HG02588 (cell line): Measurements from ENCODE around the gene SPANXN3.
"Not testable (repeated sequence)": the region's sequence is repeated elsewhere in the genome, so short reads cannot be mapped to it uniquely, and the experiment has no call there.

Experiments used
- ATAC-seq: cut with Tn5 transposase; IDR thresholded peaks from one replicate; pipeline ENCODE4 v1.9.1; 2021; ENCODE audit warnings: mild to moderate bottlenecking, moderate library complexity; ENCODE audit not compliant: unreplicated experiment

Gene SPANXN3, protein sequence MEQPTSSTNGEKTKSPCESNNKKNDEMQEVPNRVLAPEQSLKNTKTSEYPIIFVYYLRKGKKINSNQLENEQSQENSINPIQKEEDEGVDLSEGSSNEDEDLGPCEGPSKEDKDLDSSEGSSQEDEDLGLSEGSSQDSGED

DNA sequence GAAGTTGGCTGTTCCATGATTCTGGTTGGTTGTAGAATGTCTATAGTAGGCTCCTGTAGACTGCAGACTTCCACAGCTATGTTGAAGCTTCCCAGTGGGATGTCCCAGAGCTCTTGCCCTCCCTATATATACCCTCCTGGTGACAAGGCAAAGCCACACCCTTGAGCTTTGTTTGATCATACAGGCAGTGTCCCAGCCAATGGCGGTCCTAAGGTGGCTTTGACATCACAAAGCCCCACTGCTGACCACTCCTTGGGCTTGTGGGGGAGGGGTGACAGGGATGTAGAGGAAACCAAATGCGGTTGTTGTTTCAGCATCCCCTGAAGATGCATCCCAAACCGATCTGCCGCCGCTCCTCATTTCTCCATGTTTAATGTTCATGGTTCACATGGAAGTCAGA, at the start of gene SPANXN3:
Gene SPANXN3, minus strand, starts transcription at position 101 of the 400 bp plus-strand sequence. Its CDS starts 84 bp downstream, at position 17.
- ATAC-seq: not testable (repeated sequence)

DNA sequence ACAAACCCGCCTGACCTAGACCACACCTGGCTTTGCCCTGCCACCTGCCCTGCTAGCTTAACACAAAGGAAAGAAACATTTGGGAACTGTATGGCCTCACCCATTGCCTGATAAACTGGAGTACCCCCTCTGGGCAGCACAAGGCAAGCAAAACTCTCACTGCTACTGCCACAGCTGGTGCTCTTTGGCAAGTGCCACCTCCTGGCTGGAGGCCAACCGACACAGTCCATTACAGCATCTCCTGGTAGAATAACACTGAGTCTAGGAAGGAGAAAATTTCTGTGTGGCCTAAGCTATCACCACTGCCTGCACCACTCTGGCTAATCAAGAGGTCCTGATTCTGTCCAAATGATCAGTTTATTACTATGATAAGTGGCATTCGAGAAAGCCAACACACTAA, 18.9 kb upstream of the SPANXN3 start:
- no peak for ATAC-seq

DNA sequence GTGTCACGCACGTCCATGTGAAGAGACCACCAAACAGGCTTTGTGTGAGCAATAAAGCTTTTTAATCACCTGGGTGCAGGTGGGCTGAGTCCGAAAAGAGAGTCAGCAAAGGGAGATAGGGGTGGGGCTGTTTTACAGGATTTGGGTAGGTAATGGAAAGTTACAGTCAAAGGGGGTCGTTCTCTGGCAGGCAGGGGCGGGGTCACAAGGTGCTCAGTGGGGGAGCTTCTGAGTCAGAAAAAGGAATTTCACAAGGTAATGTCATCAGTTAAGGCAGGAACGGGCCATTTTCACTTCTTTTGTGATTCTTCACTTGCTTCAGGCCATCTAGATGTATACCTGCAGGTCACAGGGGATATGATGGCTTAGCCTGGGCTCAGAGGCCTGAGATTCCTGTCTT, 15.1 kb downstream of the SPANXN3 start:
- not testable (repeated sequence) for ATAC-seq

DNA sequence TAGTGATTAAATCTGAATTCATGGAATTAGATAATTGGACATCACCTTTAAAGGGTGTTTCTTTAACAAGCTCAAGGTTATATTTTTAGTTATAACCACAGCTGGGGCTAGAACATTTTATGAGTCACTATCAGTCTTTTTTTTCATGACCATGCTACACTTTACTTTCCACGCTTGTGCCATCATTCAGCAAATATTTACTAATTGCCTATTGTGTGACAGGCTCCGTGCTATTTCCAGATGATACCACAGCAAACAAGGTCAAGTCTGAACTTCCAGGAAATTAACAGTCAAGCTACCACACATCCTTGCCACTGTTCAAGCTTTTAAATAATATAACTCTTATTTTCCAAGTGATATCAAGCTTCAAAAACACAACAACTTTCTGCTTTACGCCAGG, 16.5 kb downstream of the SPANXN3 start:
- no peak for ATAC-seq

DNA sequence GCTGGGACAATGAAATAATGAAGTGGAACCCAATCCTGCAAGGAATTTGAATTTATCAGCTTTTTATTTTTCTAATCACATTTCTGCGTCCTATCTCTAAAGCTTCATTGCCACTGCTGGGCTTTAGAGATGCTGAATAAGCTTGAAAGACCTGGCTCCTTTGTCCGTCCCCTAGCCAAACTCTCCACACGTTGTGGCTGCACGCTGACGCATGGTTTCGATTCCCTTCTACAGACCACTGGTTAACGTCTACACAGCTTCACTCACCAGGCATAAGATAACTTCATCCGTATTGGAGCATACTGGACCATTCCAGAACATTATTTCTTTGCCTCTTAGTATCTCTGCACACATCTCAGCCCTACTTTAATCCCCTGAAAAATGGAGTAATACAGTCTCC, 31.2 kb downstream of the SPANXN3 start:
- no peak for ATAC-seq

DNA sequence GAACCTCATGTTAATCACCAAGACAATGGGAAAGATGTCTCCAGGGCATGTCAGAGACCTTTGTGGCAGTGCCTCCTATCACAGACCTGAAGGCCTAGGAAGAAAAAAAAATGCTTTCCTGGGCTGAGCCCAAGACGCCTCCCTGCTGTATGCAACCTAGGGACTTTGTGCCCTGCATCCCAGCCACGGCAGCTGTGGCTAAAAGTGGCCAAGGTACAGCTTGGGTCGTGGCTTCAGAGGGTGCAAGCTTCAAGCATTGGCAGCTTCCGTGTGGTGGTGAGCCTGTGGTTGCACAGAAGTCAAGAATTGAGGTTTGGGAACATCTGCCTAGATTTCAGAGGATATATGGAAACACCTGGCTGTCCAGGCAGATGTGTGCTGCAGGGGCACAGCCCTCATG, 40.5 kb downstream of the SPANXN3 start:
- no peak for ATAC-seq

DNA sequence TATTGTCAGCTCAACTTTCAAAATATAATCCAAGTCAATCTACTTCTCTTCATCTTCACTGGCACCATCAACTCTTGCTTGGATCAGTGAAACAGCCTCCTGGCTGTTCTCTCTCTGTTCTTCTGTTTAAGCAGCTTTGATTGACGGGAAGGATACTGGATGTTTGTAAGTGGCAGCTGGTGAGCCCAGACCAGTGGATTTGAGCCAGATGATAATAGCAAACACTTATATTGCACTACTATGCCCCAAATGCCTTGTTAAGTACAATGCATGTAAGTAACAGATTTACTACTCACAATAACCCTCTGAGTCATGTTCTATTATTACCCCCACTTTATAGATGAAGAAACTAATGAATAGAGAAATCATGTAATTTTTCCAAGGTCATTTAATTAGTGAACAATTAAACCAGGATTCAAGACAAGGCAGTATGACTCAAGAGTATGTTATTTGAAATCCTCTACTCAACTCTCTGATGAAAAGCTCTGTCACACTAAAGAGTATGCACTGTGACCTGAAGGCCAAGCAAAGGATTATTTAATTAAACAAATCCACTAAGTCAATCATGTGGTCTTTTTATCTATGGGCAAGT, 44.8 kb downstream of the SPANXN3 start:
- ATAC-seq: no peak

DNA sequence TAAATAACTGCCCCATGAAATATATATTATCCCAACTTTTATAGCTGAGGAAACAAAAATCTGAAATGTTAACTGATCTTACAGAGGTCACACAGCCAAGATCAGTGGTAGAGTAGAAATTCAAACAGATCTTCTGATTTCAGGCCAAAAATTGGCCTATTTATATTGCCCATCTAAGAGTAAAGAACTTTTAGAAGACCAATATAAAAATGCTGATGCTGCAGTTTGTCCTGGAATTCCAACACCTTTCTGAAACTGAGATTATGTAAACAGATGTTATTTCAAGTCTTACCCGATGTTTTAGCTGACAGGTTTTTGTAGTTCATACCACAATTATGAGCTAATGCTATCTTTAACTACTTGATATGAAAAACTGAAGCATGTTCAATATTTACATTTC, 51.1 kb downstream of the SPANXN3 start:
- ATAC-seq: no peak

DNA sequence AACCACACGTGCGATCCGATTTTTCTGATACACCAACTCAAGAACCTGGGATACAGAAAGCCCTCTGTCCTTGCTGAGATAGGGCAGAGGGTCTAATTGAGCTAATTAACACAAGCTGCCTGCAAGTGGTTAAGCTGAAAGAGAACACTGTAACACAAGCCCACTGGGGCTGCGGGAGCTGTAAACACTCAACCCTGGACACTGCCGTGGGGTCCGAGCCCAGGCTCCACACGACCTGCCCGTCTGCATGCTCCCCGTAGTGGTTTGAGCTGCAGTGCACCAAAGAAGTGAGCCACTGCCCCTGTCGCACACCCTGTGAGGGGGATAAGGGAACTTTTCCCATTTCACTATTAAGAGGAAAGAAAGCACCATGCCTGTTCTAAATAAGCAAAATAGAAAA, 54.6 kb downstream of the SPANXN3 start:
- no peak for ATAC-seq

DNA sequence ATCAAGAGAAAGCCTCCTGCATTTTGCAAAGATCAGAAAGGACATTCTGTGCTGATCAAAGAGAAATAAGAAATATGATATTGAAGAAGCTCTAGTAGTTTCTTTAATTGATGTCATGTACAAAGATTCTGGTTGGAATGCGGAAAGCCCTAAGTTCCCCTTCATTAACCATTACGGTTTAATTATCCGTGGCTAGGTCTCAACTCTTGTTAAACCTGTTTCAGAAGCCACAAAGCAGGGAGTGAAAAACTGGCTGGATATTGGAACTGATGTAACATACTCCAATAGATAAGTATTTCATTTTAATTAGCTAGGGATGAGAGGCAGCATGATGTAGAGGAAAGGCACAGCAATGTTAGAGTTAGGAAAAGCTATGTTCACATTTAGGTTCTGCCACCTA, 55.7 kb downstream of the SPANXN3 start:
- ATAC-seq: no peak
